ENCODE data around the gene OSCP1. TPM values are rescaled to one million over a fixed set of nuclear protein-coding genes. Genes with fewer than 3 reads are reported as not detected.
A peak's percentile ranks its signal among the peaks of the same experiment; 100 is the strongest.

The OSCP1 gene
- total RNA-seq, 1 experiment from 2014 or later: 3.2 TPM

GRCh38 chr1:36411674-36412648, 38.3 kb downstream of the OSCP1 start:
- H3K27me3 ChIP-seq (ENCODE audit: insufficient read depth, low read length): no peaks in the 10 kb centered on the region
- Mint-ChIP-seq H3K4me1 (peaks cover 5 to 12% of the 10 kb centered on the region in 2 experiments), H3K27ac (peak overlapping the region in 2 of 3 experiments; percentile 88 to 94; a peak in 4 of 7 replicates), H3K4me3 (no peak overlapping the region), H3K27me3 (ENCODE audit: low read depth) (no peaks in the 10 kb centered on the region; the same call in 1 of the 2 replicates), H3K9me3 (no peaks in the 10 kb centered on the region; a peak in 1 of 5 replicates), H3K36me3 (ENCODE audit: insufficient read depth in 1 of 3, low read depth in 3 of 3) (peaks cover 4 to 20% (median 20%) of the 10 kb centered on the region in 3 experiments; a peak in 5 of 7 replicates)
- H3K79me2 ChIP-seq (ENCODE audit: insufficient read depth, low read length): no peaks in the 10 kb centered on the region
- no peak overlapping the region for H2AFZ ChIP-seq (ENCODE audit: low read length)
- no peak overlapping the region for H3K23ac ChIP-seq (ENCODE audit: insufficient read length, low read depth, low read length)
- no peak overlapping the region for H4K8ac ChIP-seq (replicated peaks; ENCODE audit: insufficient read length, low read depth, low read length)
- H3K4me1 ChIP-seq (ENCODE audit: insufficient read depth, low read length): no peaks in the 10 kb centered on the region
- no peaks in the 10 kb centered on the region for H3K23me2 ChIP-seq (ENCODE audit: insufficient read length, low read depth, low read length, poor library complexity, severe bottlenecking)
- no peak overlapping the region for H2AK5ac ChIP-seq (ENCODE audit: insufficient read length, low read length)
- H3K4ac ChIP-seq (ENCODE audit: low read depth, low read length): no peak overlapping the region
- no peak overlapping the region for H3K27ac ChIP-seq (ENCODE audit: insufficient read length, low read depth, low read length)
- H3K79me1 ChIP-seq (ENCODE audit: insufficient read depth, low read depth, low read length, poor library complexity, severe bottlenecking): no peaks in the 10 kb centered on the region
- peak; percentile 52 for DNase-seq
- no peak overlapping the region for H3K4me2 ChIP-seq (ENCODE audit: insufficient read depth, insufficient read length, low read length)
- H3K56ac ChIP-seq (ENCODE audit: insufficient read length, low read depth, low read length): no peak overlapping the region
- no peak overlapping the region for H2BK12ac ChIP-seq (ENCODE audit: insufficient read length, low read depth, low read length)
- TF ChIP-seq CTCF (conservative IDR thresholded peaks at IDR 0.05): no peak
- WGBS (ENCODE audit: extremely low coverage, insufficient read length, low lambda C conversion rate): no CpG with 5 or more reads among the region's 11 CpGs
- H4K20me1 ChIP-seq (ENCODE audit: control insufficient read depth, insufficient read depth, insufficient read length): no peaks in the 10 kb centered on the region
- no peak overlapping the region for H2BK120ac ChIP-seq (ENCODE audit: low read depth, low read length, poor library complexity, severe bottlenecking)
- no peak overlapping the region for H3K9ac ChIP-seq (ENCODE audit: extremely low read depth, insufficient read length, low read length)
- H3K18ac ChIP-seq (ENCODE audit: insufficient read length, low read depth, low read length): peak overlapping the region; percentile 25
- H2BK20ac ChIP-seq (ENCODE audit: low read depth, low read length, poor library complexity, severe bottlenecking): no peak overlapping the region
- no peak overlapping the region for H3T11ph ChIP-seq (ENCODE audit: low read length)
- H2BK5ac ChIP-seq (ENCODE audit: insufficient read length, low read length): no peak overlapping the region
- H2BK15ac ChIP-seq (ENCODE audit: low read depth, low read length): no peak overlapping the region
- H3K14ac ChIP-seq (ENCODE audit: insufficient read depth, low read length): no peak overlapping the region
- H4K91ac ChIP-seq (ENCODE audit: insufficient read length, low read depth, low read length): no peak overlapping the region
- H4K5ac ChIP-seq (ENCODE audit: insufficient read length, low read depth, low read length): no peak overlapping the region
- no peaks in the 10 kb centered on the region for H3K9me3 ChIP-seq (ENCODE audit: control insufficient read depth, low read depth, low read length)
